Memory B cell (primary cell): Measurements from ENCODE around the gene SLC25A25.
"Not testable (repeated sequence)": the region's sequence is repeated elsewhere in the genome, so short reads cannot be mapped to it uniquely, and the experiment has no call there.

Source experiments
- ATAC-seq: fragments of 150-1000 bp; cut with Tn5 transposase; 2 replicates; pipeline ENCODE4 v1.10.0; 2021; ENCODE audit warnings: low read depth, mild to moderate bottlenecking, moderate library complexity
- DNase-seq, 2 donors: peaks; one replicate each; pipeline ENCODE4 v3.0.0; 2022; ENCODE audit warnings: low spot score in 2 of 2
- H3K27ac Mint-ChIP-seq: one replicate; pipeline ENCODE4 v1.8.0; 2022; ENCODE audit warnings: mild to moderate bottlenecking, moderate library complexity, mixed read lengths
- H3K27me3 Mint-ChIP-seq: one replicate; pipeline ENCODE4 v1.8.0; 2022; ENCODE audit warnings: mixed read lengths
- H3K36me3 Mint-ChIP-seq: one replicate; pipeline ENCODE4 v1.8.0; 2022; ENCODE audit warnings: mild to moderate bottlenecking, mixed read lengths
- H3K4me1 Mint-ChIP-seq: one replicate; pipeline ENCODE4 v1.8.0; 2022; ENCODE audit warnings: mixed read lengths
- H3K4me3 Mint-ChIP-seq: one replicate; pipeline ENCODE4 v1.8.0; 2022; ENCODE audit warnings: mild to moderate bottlenecking, moderate library complexity, mixed read lengths
- H3K9me3 Mint-ChIP-seq: one replicate; pipeline ENCODE4 v1.8.0; 2022; ENCODE audit warnings: mixed read lengths

SLC25A25 gene

GRCh38 chr9:128132139-128132538 lies 64.1 kb downstream of the SLC25A25 start:
- not testable (repeated sequence) for H3K4me1 Mint-ChIP-seq, DNase-seq, H3K27me3 Mint-ChIP-seq, ATAC-seq, H3K4me3 Mint-ChIP-seq, H3K9me3 Mint-ChIP-seq, H3K36me3 Mint-ChIP-seq, H3K27ac Mint-ChIP-seq

GRCh38 chr9:128135561-128135960 lies 67.5 kb downstream of the SLC25A25 start:
- H3K27ac Mint-ChIP-seq, H3K36me3 Mint-ChIP-seq, H3K9me3 Mint-ChIP-seq, DNase-seq, ATAC-seq, H3K4me1 Mint-ChIP-seq, H3K27me3 Mint-ChIP-seq, H3K4me3 Mint-ChIP-seq: not testable (repeated sequence)

- Mint-ChIP-seq H3K4me1 (no peaks in the 10 kb centered on the region), H3K4me3 (no peak overlapping the region), H3K9me3 (no peaks in the 10 kb centered on the region), H3K27me3 (peaks cover 7% of the 10 kb centered on the region), H3K36me3 (no peaks in the 10 kb centered on the region), H3K27ac (no peak overlapping the region)
- DNase-seq (no peak), ATAC-seq (no peak)
Measured at GRCh38 chr9:128136816-128137793, 69.1 kb downstream of the SLC25A25 start.

- Mint-ChIP-seq H3K9me3 (no peaks in the 10 kb centered on the region), H3K4me3 (no peak overlapping the region), H3K27ac (no peak overlapping the region), H3K27me3 (peaks cover 4% of the 10 kb centered on the region), H3K4me1 (no peaks in the 10 kb centered on the region), H3K36me3 (no peaks in the 10 kb centered on the region)
- DNase-seq: no peak
- ATAC-seq: no peak
Measured at GRCh38 chr9:128138001-128138400, 70.0 kb downstream of the SLC25A25 start.

GRCh38 chr9:128139621-128140020 lies 71.6 kb downstream of the SLC25A25 start:
- DNase-seq (no peak), ATAC-seq (no peak)
- Mint-ChIP-seq H3K4me1 (no peaks in the 10 kb centered on the region), H3K36me3 (no peaks in the 10 kb centered on the region), H3K27ac (no peak overlapping the region), H3K4me3 (no peak overlapping the region), H3K27me3 (peaks cover 4% of the 10 kb centered on the region), H3K9me3 (no peaks in the 10 kb centered on the region)

GRCh38 chr9:128141604-128142003 lies 73.6 kb downstream of the SLC25A25 start:
- Mint-ChIP-seq H3K4me3 (no peak overlapping the region), H3K27me3 (peaks cover 4% of the 10 kb centered on the region), H3K4me1 (no peaks in the 10 kb centered on the region), H3K27ac (no peak overlapping the region), H3K9me3 (no peaks in the 10 kb centered on the region), H3K36me3 (no peaks in the 10 kb centered on the region)
- DNase-seq (no peak), ATAC-seq (no peak)

- Mint-ChIP-seq H3K9me3 (no peaks in the 10 kb centered on the region), H3K27me3 (peaks cover 4% of the 10 kb centered on the region), H3K27ac (no peak overlapping the region), H3K4me3 (no peak overlapping the region), H3K36me3 (no peaks in the 10 kb centered on the region), H3K4me1 (no peaks in the 10 kb centered on the region)
- DNase-seq (no peak), ATAC-seq (no peak)
Measured at GRCh38 chr9:128142061-128142460, 74.0 kb downstream of the SLC25A25 start.

GRCh38 chr9:128142596-128142995 lies 74.6 kb downstream of the SLC25A25 start:
- Mint-ChIP-seq H3K27ac (no peak overlapping the region), H3K4me3 (no peak overlapping the region)

GRCh38 chr9:128143525-128144238 lies 75.7 kb downstream of the SLC25A25 start:
- ATAC-seq: no peak

More at GRCh38 chr9:128142596-128142995, 74.6 kb downstream of the SLC25A25 start:
- no peaks in the 10 kb centered on the region for H3K36me3 Mint-ChIP-seq
- DNase-seq (no peak), ATAC-seq (no peak)
- no peaks in the 10 kb centered on the region for H3K9me3 Mint-ChIP-seq
- peaks cover 4% of the 10 kb centered on the region for H3K27me3 Mint-ChIP-seq
- no peaks in the 10 kb centered on the region for H3K4me1 Mint-ChIP-seq

GRCh38 chr9:128144239-128145181 lies 76.5 kb downstream of the SLC25A25 start:
- Mint-ChIP-seq H3K4me1 (no peaks in the 10 kb centered on the region), H3K27me3 (peaks cover 4% of the 10 kb centered on the region), H3K27ac (no peak overlapping the region), H3K4me3 (no peak overlapping the region), H3K36me3 (no peaks in the 10 kb centered on the region), H3K9me3 (no peaks in the 10 kb centered on the region)
- DNase-seq (no peak), ATAC-seq (no peak)

More at GRCh38 chr9:128143525-128144238, 75.7 kb downstream of the SLC25A25 start:
- Mint-ChIP-seq H3K27me3 (peaks cover 4% of the 10 kb centered on the region), H3K9me3 (no peaks in the 10 kb centered on the region), H3K4me1 (no peaks in the 10 kb centered on the region), H3K4me3 (no peak overlapping the region), H3K27ac (no peak overlapping the region), H3K36me3 (no peaks in the 10 kb centered on the region)
- DNase-seq: no peak

GRCh38 chr9:128145536-128145935 lies 77.5 kb downstream of the SLC25A25 start:
- Mint-ChIP-seq H3K27ac (no peak overlapping the region), H3K4me1 (no peaks in the 10 kb centered on the region), H3K4me3 (no peak overlapping the region), H3K27me3 (peaks cover 6% of the 10 kb centered on the region), H3K9me3 (no peaks in the 10 kb centered on the region), H3K36me3 (no peaks in the 10 kb centered on the region)
- DNase-seq (no peak), ATAC-seq (no peak)

GRCh38 chr9:128145951-128146351 lies 77.9 kb downstream of the SLC25A25 start:
- H3K27ac Mint-ChIP-seq: no peak overlapping the region
- no peaks in the 10 kb centered on the region for H3K9me3 Mint-ChIP-seq
- H3K36me3 Mint-ChIP-seq: no peaks in the 10 kb centered on the region
- no peak for ATAC-seq
- peaks cover under 1% of the 10 kb centered on the region for H3K4me1 Mint-ChIP-seq
- peaks cover 10% of the 10 kb centered on the region for H3K27me3 Mint-ChIP-seq
- no peak overlapping the region for H3K4me3 Mint-ChIP-seq
- DNase-seq: no peak

GRCh38 chr9:128146591-128147120 lies 78.6 kb downstream of the SLC25A25 start:
- no peaks in the 10 kb centered on the region for H3K9me3 Mint-ChIP-seq
- H3K4me3 Mint-ChIP-seq: no peak overlapping the region
- no peak for DNase-seq
- ATAC-seq: no peak
- no peaks in the 10 kb centered on the region for H3K36me3 Mint-ChIP-seq
- no peak overlapping the region for H3K27ac Mint-ChIP-seq
- H3K27me3 Mint-ChIP-seq: peaks cover 11% of the 10 kb centered on the region
- peaks cover 2% of the 10 kb centered on the region for H3K4me1 Mint-ChIP-seq
